ENCODE results near the gene ZNF512.

DNA sequence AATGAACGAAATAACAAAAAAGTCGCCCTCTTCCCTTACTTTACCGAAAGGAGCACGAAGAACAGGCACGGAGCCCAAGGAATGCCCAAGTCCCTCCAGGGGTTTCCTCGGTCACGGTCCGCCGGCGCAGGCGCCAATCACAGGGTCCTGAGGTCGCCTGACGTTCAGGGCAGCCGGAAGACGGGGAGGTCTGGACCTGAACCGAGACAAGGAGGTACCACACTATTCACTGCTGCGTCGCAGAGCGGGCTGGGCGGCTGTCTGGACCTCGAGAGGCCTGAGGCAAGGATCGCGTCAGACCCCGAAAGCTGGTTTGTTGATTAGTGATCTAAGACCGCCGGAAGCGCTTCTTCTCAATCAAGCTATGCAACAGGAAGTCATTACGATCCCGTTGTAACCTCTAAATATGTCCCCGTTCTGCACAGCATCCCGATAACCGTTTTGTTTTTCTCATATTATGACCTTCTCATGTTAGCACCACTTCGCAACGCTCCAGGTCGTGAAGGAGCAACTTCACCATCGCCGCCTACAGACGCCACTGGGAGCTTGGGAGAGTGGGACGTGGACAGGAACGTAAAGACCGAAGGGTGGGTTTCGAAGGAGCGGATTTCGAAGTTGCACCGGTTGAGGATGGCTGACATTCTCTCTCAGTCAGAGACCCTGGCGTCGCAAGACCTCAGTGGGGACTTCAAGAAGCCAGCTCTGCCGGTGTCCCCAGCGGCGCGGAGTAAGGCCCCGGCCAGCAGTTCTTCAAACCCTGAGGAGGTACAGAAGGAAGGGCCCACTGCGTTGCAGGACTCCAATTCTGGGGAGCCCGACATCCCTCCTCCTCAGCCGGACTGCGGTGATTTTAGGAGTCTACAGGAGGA, 80.7 kb downstream of the ZNF512 start, which contains the start of the genes SLC4A1AP and SUPT7L:
- TF ChIP-seq CTCF (IDR thresholded peaks at IDR 0.05 in 8 of 11, conservative IDR thresholded peaks at IDR 0.05 in 3 of 11) = peak in 1 of 11 experiments; percentile 5
- no peak for TF ChIP-seq POLR2A (IDR thresholded peaks at IDR 0.05)

Data from spleen (tissue), 7 donors.